Measurements from ENCODE around the gene COX14. TPM values are rescaled to one million over a fixed set of nuclear protein-coding genes. Genes with fewer than 3 reads are reported as not detected.

COX14 gene
- total RNA-seq, 4 donors from 2014 or later = 22.1 to 107 (median 62.0) TPM

- TF ChIP-seq EP300 (IDR thresholded peaks at IDR 0.05; ENCODE audit: low read depth) = peak; percentile 23
- peak in 1 of 3 donors; percentile 29 for TF ChIP-seq POLR2AphosphoS5 (IDR thresholded peaks at IDR 0.05)
- peak in 2 of 5 experiments; percentile 23 to 44 for TF ChIP-seq CTCF (IDR thresholded peaks at IDR 0.05)
- peak; percentile 26 for TF ChIP-seq POLR2A (IDR thresholded peaks at IDR 0.05)
- Histone ChIP-seq H3K9me3 (no peaks in the 10 kb centered on the region), H3K36me3 (peaks cover 0 to 12% (median 3%) of the 10 kb centered on the region in 4 donors), H3K4me3 (peak within 1 kb of the TSS; percentile 88 to 98 (median 92)), H3K4me1 (peaks cover 0 to 31% (median 10%) of the 10 kb centered on the region in 4 donors), H3K27ac (peak within 1 kb of the TSS; percentile 95 to 99 (median 97)), H3K27me3 (no peaks in the 10 kb centered on the region)
- intact Hi-C loops (cut with DNase I; ENCODE audit: low total_unique reads) (loop anchor here (10.0 kb wide), 1 partner anchor 1270 kb away; the partner anchor contains the start of gene CACNB3), in situ Hi-C loops (cut with MboI; ENCODE audit: low pct_ligation_motif_present in 1 of 4, low pct_unique_long_range_greater_than_20kb in 1 of 4, low sequenced_read_pairs in 3 of 4) (loop anchor here in 3 of 4 donors (25.0 kb wide), 2 partner anchors 102 to 227 kb away; no protein-coding TSS in a partner anchor)
- WGBS, 2 donors (ENCODE audit: low coverage in 1 of 2) = 0 to 1% methylated on average over 8 to 26 of the region's 69 CpGs
- DNase-seq = peak; percentile 92
Measured at GRCh38 chr12:50084775-50085614, 27.0 kb upstream of the COX14 start, which contains the start of gene SMARCD1. SMARCD1 (plus strand) TSS chr12:50085342; CDS start chr12:50085370, 28 bp downstream.

GRCh38 chr12:50085615-50086072 lies 26.4 kb upstream of the COX14 start:
- H3K4me3 ChIP-seq = peak overlapping the region; percentile 88 to 98 (median 92)
- peak overlapping the region; percentile 95 to 99 (median 97) for H3K27ac ChIP-seq
- peaks cover 0 to 31% (median 10%) of the 10 kb centered on the region in 4 donors for H3K4me1 ChIP-seq
- WGBS, 2 donors (ENCODE audit: low coverage in 1 of 2) = 3 to 11% methylated on average over 6 to 8 of the region's 8 CpGs
- no peak for TF ChIP-seq CTCF (IDR thresholded peaks at IDR 0.05)
- no peak for TF ChIP-seq POLR2A (IDR thresholded peaks at IDR 0.05)
- TF ChIP-seq EP300 (IDR thresholded peaks at IDR 0.05; ENCODE audit: low read depth) = no peak
- no peak for TF ChIP-seq POLR2AphosphoS5 (IDR thresholded peaks at IDR 0.05)
- no peaks in the 10 kb centered on the region for H3K27me3 ChIP-seq
- peaks cover 0 to 18% (median 6%) of the 10 kb centered on the region in 4 donors for H3K36me3 ChIP-seq
- DNase-seq = no peak
- intact Hi-C loops (cut with DNase I; ENCODE audit: low total_unique reads) = loop anchor here (10.0 kb wide), 1 partner anchor 1271 kb away; the partner anchor contains the start of gene CACNB3
- no peaks in the 10 kb centered on the region for H3K9me3 ChIP-seq
- in situ Hi-C loops (cut with MboI; ENCODE audit: low pct_ligation_motif_present in 1 of 4, low pct_unique_long_range_greater_than_20kb in 1 of 4, low sequenced_read_pairs in 3 of 4) = loop anchor here in 3 of 4 donors (25.0 kb wide), 2 partner anchors 102 to 227 kb away; no protein-coding TSS in a partner anchor

- intact Hi-C loops (cut with DNase I; ENCODE audit: low total_unique reads) = loop anchor here (10.0 kb wide), 1 partner anchor 1271 kb away; the partner anchor contains the start of gene CACNB3
Measured at GRCh38 chr12:50086148-50086547, 25.9 kb upstream of the COX14 start.

More at GRCh38 chr12:50086148-50086547, 25.9 kb upstream of the COX14 start:
- peak overlapping the region in 1 of 4 donors; percentile 90 for H3K4me3 ChIP-seq
- peaks cover 0 to 21% (median 8%) of the 10 kb centered on the region in 4 donors for H3K36me3 ChIP-seq
- WGBS, 2 donors (ENCODE audit: low coverage in 1 of 2) = 73% methylated on average over 5 of the region's 5 CpGs; no CpG with 5 or more reads in 1 of the 2 donors
- TF ChIP-seq POLR2AphosphoS5 (IDR thresholded peaks at IDR 0.05) = no peak
- TF ChIP-seq EP300 (IDR thresholded peaks at IDR 0.05; ENCODE audit: low read depth) = no peak
- no peak for TF ChIP-seq POLR2A (IDR thresholded peaks at IDR 0.05)
- no peak for TF ChIP-seq CTCF (IDR thresholded peaks at IDR 0.05)
- no peaks in the 10 kb centered on the region for H3K9me3 ChIP-seq
- no peak for DNase-seq
- H3K27ac ChIP-seq = peak overlapping the region; percentile 95 to 99 (median 97)
- in situ Hi-C loops (cut with MboI; ENCODE audit: low pct_ligation_motif_present in 1 of 4, low pct_unique_long_range_greater_than_20kb in 1 of 4, low sequenced_read_pairs in 3 of 4) = loop anchor here in 3 of 4 donors (25.0 kb wide), 2 partner anchors 101 to 226 kb away; no protein-coding TSS in a partner anchor
- H3K27me3 ChIP-seq = no peaks in the 10 kb centered on the region
- H3K4me1 ChIP-seq = peaks cover 0 to 31% (median 10%) of the 10 kb centered on the region in 4 donors

Measured in transverse colon (tissue), 4 donors.